ENCODE data around the gene NPAS3. TPM values are rescaled to one million over a fixed set of nuclear protein-coding genes. Genes with fewer than 3 reads are reported as not detected.

The NPAS3 gene
- total and polyA plus RNA-seq, 7 donors: 0.04 to 1.5 (median 0.39) TPM

DNA sequence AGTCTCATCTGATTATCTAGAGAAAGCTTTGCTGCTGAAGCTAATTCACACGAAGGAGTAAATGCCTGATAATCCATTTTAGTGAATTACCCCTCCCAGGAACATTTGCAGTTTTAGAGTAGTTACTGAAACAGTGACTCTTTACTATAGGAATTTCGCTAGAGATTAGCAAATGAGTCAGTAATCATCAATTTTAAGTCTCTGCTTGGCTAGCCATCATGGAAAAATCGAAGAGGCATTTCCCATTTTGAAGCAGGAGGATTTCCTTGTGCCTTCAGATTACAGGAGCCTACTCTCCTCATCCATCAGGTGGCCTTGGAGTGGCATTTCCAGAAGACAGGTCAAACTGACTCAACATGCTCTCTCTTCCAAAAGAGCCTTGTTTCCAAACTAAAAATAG, 857.7 kb downstream of the NPAS3 start:
- no peaks in the 10 kb centered on the region for H3K9me3 ChIP-seq
- DNase-seq (no peak), ATAC-seq (no peak)
- TF ChIP-seq, protein P1, sequence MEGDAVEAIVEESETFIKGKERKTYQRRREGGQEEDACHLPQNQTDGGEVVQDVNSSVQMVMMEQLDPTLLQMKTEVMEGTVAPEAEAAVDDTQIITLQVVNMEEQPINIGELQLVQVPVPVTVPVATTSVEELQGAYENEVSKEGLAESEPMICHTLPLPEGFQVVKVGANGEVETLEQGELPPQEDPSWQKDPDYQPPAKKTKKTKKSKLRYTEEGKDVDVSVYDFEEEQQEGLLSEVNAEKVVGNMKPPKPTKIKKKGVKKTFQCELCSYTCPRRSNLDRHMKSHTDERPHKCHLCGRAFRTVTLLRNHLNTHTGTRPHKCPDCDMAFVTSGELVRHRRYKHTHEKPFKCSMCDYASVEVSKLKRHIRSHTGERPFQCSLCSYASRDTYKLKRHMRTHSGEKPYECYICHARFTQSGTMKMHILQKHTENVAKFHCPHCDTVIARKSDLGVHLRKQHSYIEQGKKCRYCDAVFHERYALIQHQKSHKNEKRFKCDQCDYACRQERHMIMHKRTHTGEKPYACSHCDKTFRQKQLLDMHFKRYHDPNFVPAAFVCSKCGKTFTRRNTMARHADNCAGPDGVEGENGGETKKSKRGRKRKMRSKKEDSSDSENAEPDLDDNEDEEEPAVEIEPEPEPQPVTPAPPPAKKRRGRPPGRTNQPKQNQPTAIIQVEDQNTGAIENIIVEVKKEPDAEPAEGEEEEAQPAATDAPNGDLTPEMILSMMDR (IDR thresholded peaks at IDR 0.05): no peak
- intact Hi-C loops (cut with DNase I): loop anchor here (10.0 kb wide), 3 partner anchors 122 to 1222 kb away; no protein-coding TSS in a partner anchor
- peaks cover 0 to 25% (median 0%) of the 10 kb centered on the region in 3 donors for H3K27me3 ChIP-seq (ENCODE audit: insufficient read depth in 3 of 3, low read length in 2 of 3)
- no peak overlapping the region for H3K27ac ChIP-seq
- H3K4me1 ChIP-seq: peaks cover 4% of the 10 kb centered on the region
- WGBS, 3 donors: 77 to 87% (median 84%) methylated on average over 3 of the region's 3 CpGs
- H3K36me3 ChIP-seq (ENCODE audit: insufficient read depth in 1 of 2, low read depth in 1 of 2): no peaks in the 10 kb centered on the region
- no peak overlapping the region for H3K4me3 ChIP-seq

DNA sequence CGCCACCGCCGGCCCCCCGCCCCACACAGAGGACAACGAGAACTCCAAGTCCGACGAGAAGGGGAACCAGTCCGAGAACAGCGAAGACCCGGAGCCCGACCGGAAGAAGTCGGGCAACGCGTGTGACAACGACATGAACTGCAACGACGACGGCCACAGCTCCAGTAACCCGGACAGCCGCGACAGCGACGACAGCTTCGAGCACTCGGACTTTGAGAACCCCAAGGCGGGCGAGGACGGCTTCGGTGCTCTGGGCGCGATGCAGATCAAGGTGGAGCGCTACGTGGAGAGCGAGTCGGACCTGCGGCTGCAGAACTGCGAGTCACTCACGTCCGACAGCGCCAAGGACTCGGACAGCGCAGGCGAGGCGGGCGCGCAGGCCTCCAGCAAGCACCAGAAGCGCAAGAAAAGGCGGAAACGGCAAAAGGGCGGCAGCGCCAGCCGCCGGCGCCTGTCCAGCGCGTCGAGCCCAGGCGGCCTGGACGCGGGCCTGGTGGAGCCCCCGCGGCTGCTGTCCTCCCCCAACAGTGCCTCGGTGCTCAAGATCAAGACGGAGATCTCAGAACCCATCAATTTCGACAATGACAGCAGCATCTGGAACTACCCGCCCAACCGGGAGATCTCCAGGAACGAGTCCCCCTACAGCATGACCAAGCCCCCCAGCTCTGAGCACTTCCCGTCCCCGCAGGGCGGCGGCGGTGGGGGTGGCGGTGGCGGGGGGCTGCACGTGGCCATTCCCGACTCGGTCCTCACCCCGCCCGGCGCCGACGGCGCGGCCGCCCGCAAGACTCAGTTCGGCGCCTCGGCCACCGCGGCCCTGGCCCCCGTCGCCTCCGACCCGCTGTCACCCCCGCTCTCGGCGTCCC, 861.3 kb downstream of the NPAS3 start:
- peaks cover 0 to 26% (median 0%) of the 10 kb centered on the region in 3 donors for H3K27me3 ChIP-seq (ENCODE audit: insufficient read depth in 3 of 3, low read length in 2 of 3)
- no peaks in the 10 kb centered on the region for H3K9me3 ChIP-seq
- TF ChIP-seq, protein P1 (IDR thresholded peaks at IDR 0.05): no peak
- intact Hi-C loops (cut with DNase I): loop anchor here (10.0 kb wide), 3 partner anchors 125 to 1225 kb away; no protein-coding TSS in a partner anchor
- no peaks in the 10 kb centered on the region for H3K4me1 ChIP-seq
- WGBS, 3 donors: 25 to 36% (median 33%) methylated on average over 79 to 100 of the region's 100 CpGs
- ATAC-seq: no peak
- no peaks in the 10 kb centered on the region for H3K36me3 ChIP-seq (ENCODE audit: insufficient read depth in 1 of 2, low read depth in 1 of 2)
- no peak overlapping the region for H3K27ac ChIP-seq
- H3K4me3 ChIP-seq: peak overlapping the region; percentile 32
- no peak for DNase-seq

DNA sequence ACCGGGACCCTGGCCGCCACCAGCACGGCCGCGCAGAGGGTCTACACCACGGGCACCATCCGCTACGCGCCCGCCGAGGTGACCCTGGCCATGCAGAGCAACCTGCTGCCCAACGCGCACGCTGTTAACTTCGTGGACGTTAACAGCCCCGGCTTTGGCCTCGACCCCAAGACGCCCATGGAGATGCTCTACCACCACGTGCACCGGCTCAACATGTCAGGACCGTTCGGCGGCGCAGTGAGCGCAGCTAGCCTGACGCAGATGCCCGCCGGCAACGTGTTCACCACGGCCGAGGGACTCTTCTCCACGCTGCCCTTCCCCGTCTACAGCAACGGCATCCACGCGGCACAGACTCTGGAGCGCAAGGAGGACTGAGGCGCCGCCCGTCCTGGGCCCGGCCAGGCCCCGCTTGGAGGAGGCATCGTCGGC, 862.1 kb downstream of the NPAS3 start:
- intact Hi-C loops (cut with DNase I): no loop called here
- no peaks in the 10 kb centered on the region for H3K9me3 ChIP-seq
- TF ChIP-seq, protein P1 (IDR thresholded peaks at IDR 0.05): no peak
- no peaks in the 10 kb centered on the region for H3K4me1 ChIP-seq
- ATAC-seq: no peak
- no peaks in the 10 kb centered on the region for H3K36me3 ChIP-seq (ENCODE audit: insufficient read depth in 1 of 2, low read depth in 1 of 2)
- DNase-seq: no peak
- no peak overlapping the region for H3K4me3 ChIP-seq
- 71 to 73% (median 72%) methylated on average over 40 to 45 of the region's 45 CpGs for WGBS, 3 donors
- H3K27ac ChIP-seq: no peak overlapping the region
- peaks cover 0 to 26% (median 0%) of the 10 kb centered on the region in 3 donors for H3K27me3 ChIP-seq (ENCODE audit: insufficient read depth in 3 of 3, low read length in 2 of 3)

DNA sequence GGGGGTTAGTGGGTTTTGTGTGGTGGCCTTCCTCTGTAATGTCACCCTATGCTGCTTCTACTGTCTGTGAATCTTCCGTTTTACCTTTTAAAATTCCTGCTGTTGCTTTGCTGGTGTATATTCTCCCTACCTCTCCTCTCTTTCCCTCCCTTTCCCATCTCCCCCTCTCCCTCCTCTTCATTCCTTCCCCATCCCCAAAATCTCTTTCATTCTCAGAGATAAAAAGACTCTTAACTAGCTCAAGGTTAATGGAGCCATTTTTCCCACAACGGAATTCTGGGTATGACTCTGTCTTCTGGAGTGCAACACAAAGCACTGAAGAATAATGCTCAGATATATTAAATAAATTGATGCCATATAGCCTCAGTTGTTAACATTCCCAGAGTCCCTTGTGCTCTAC, 864.1 kb downstream of the NPAS3 start:
- TF ChIP-seq, protein P1 (IDR thresholded peaks at IDR 0.05): no peak
- H3K4me3 ChIP-seq: no peak overlapping the region
- peaks cover 0 to 26% (median 0%) of the 10 kb centered on the region in 3 donors for H3K27me3 ChIP-seq (ENCODE audit: insufficient read depth in 3 of 3, low read length in 2 of 3)
- H3K27ac ChIP-seq: no peak overlapping the region
- intact Hi-C loops (cut with DNase I): no loop called here
- ATAC-seq: no peak
- no peaks in the 10 kb centered on the region for H3K36me3 ChIP-seq (ENCODE audit: insufficient read depth in 1 of 2, low read depth in 1 of 2)
- no peaks in the 10 kb centered on the region for H3K9me3 ChIP-seq
- WGBS, 3 donors: 83 to 87% (median 87%) methylated on average over 2 of the region's 2 CpGs
- no peak for DNase-seq
- H3K4me1 ChIP-seq: no peaks in the 10 kb centered on the region

Measured in psoas muscle (tissue), 8 donors.